ENCODE results near the gene CACNA2D4. TPM values are rescaled to one million over a fixed set of nuclear protein-coding genes. Genes with fewer than 3 reads are reported as not detected.

Gene CACNA2D4
- total RNA-seq, 4 donors from 2014 or later, result 0.84 to 3.8 (median 3.4) TPM

DNA sequence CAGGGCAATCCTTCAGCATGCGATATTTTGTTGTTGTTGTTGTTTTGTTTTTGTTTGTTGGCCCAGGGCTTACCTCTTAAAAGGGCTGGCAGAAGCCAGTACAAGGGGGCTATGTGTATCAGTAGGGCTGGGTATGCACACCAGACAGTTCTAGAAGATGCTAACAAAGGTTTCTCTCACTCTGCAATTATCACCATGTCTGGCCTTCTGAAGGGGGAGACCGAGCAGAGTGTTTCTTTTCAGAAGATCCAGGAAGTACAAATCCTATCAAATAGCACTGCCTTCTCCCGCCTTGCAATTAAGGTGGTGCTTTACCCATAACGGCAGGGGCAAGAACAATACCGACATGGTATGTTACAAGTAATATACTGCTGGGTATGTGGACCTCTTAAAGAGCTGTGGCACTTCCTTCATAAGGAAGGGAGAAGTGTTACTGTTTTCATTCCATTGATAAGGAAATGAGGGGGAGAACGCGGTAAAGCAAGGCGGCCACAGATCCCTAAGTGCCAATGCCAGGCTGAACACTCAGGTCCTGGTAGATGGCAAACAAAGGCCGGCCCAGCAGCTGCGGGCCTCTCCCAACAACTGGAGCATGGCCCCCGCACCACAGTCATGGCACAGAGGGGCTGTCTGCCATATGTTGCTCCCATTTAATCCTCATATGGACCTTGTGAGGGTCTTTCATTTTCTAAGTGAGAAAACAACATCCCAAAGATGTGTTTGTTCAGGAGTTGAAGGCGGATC lies 19.2 kb upstream of the CACNA2D4 start:
- intact Hi-C loops (cut with DNase I), result loop anchor here (5.0 kb wide), 1 partner anchor 285 kb away; no protein-coding TSS in a partner anchor
- Histone ChIP-seq H3K4me1 (peaks cover 27 to 79% (median 59%) of the 10 kb centered on the region in 4 donors), H3K36me3 (peaks cover 13 to 35% (median 20%) of the 10 kb centered on the region in 4 donors), H3K27me3 (no peaks in the 10 kb centered on the region), H3K4me3 (no peak overlapping the region), H3K9me3 (no peaks in the 10 kb centered on the region), H3K27ac (replicated peaks in 1 of 4) (peak overlapping the region; percentile 64 to 79 (median 68))
- peak; percentile 45 for DNase-seq (ENCODE audit: extremely low spot score)
- 85% methylated on average over 12 of the region's 12 CpGs for WGBS
- TF ChIP-seq EP300 (IDR thresholded peaks at IDR 0.05) (no peak), POLR2AphosphoS5 (IDR thresholded peaks at IDR 0.05) (no peak), POLR2A (IDR thresholded peaks at IDR 0.05; ENCODE audit: low read depth) (no peak)
- TF ChIP-seq, protein P1, sequence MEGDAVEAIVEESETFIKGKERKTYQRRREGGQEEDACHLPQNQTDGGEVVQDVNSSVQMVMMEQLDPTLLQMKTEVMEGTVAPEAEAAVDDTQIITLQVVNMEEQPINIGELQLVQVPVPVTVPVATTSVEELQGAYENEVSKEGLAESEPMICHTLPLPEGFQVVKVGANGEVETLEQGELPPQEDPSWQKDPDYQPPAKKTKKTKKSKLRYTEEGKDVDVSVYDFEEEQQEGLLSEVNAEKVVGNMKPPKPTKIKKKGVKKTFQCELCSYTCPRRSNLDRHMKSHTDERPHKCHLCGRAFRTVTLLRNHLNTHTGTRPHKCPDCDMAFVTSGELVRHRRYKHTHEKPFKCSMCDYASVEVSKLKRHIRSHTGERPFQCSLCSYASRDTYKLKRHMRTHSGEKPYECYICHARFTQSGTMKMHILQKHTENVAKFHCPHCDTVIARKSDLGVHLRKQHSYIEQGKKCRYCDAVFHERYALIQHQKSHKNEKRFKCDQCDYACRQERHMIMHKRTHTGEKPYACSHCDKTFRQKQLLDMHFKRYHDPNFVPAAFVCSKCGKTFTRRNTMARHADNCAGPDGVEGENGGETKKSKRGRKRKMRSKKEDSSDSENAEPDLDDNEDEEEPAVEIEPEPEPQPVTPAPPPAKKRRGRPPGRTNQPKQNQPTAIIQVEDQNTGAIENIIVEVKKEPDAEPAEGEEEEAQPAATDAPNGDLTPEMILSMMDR (IDR thresholded peaks at IDR 0.05), result no peak

DNA sequence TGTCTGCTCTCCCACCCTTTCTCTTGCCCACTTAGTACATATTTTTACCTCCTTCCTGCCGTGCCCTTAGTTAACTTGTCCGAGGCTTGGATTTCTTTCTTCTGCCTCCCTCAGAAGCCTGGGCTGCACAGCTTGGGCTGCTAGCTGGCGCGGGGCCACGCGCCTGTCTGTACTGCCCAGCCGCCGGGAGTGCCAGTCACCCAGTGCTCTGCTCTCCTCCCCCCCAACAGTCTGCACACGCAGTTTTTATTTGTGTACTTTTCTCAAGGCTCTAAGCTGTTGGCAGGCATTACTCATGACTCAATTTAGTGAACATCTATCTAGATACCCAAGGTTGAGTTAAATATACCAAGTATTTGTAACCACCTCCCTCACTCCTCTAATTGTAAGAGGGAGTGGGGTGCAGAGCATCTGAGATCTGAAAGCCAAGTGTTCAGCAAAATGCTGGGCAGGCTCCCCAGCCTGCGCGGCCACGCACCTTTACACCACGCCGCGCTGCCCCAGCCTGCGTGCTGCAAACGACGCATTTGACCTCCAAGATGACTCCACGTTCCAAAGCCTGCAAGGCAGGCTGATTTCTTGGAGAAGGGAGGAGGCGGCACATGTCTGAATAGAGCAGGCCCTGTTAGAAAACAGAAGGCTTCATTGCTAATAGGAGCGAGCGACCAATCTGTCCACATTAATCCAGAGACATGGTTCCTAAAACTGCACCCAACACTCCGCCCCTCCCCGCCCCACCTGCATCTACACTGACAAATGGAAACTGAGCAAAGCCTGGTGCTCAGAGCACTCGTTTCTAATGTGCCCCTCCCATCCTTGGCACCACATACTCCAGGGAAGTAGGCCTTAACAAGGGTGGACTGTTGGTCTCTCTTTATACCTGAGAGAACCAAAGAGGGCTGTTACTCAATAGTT lies 18.2 kb upstream of the CACNA2D4 start:
- no peak for DNase-seq (ENCODE audit: extremely low spot score)

DNA sequence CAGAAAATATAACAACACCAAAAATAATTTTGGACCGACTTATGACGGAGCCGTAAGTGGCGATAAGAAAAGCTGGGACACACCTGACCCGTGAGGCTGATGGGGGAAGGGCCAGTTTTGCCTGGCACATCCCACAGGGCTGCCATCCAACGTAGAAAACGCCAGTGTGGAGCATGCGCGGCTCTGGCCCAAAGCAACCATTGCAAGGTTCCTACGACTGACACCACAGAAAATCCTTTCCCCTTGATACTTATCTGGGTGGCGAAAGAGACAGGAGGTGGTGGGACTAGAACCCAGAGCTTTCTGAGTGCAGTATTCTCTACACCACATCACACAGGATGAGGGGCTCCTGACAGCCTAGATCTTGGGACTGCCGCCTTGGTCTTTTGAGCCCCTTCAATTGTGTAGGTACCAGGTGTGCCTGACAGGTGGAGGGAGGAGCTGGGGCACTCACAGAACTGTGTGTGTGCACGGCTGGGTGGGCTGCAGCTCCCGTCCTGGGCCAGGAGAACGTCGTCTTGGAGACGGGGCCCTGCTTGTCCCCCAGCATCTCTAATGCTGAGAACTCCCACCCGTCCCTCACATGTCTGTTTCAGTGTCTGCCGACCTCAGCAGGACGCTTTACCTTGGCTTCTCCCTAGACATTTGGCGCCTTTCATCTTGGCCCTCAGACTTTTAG lies 17.4 kb upstream of the CACNA2D4 start:
- H3K36me3 ChIP-seq, result peaks cover 7 to 21% (median 15%) of the 10 kb centered on the region in 4 donors
- H3K4me3 ChIP-seq, result no peak overlapping the region
- 78% methylated on average over 21 of the region's 21 CpGs for WGBS
- H3K4me1 ChIP-seq, result peaks cover 35 to 96% (median 77%) of the 10 kb centered on the region in 4 donors
- H3K27me3 ChIP-seq, result no peaks in the 10 kb centered on the region
- peak overlapping the region; percentile 64 to 79 (median 68) for H3K27ac ChIP-seq (replicated peaks in 1 of 4)
- intact Hi-C loops (cut with DNase I), result loop anchor here (5.0 kb wide), 1 partner anchor 284 kb away; no protein-coding TSS in a partner anchor
- TF ChIP-seq EP300 (IDR thresholded peaks at IDR 0.05) (no peak), POLR2A (IDR thresholded peaks at IDR 0.05; ENCODE audit: low read depth) (no peak), POLR2AphosphoS5 (IDR thresholded peaks at IDR 0.05) (no peak)
- TF ChIP-seq, protein P1 (IDR thresholded peaks at IDR 0.05), result no peak
- DNase-seq (ENCODE audit: extremely low spot score), result no peak
- no peaks in the 10 kb centered on the region for H3K9me3 ChIP-seq

More for the DNA sequence above, 18.2 kb upstream of the CACNA2D4 start:
- TF ChIP-seq, protein P1 (IDR thresholded peaks at IDR 0.05), result peak in 1 of 3 experiments; percentile 7
- TF ChIP-seq EP300 (IDR thresholded peaks at IDR 0.05) (no peak), POLR2AphosphoS5 (IDR thresholded peaks at IDR 0.05) (peak; percentile 47 to 55), POLR2A (IDR thresholded peaks at IDR 0.05; ENCODE audit: low read depth) (no peak)
- intact Hi-C loops (cut with DNase I), result loop anchor here (5.0 kb wide), 1 partner anchor 284 kb away; no protein-coding TSS in a partner anchor
- Histone ChIP-seq H3K36me3 (peaks cover 13 to 30% (median 19%) of the 10 kb centered on the region in 4 donors), H3K9me3 (no peaks in the 10 kb centered on the region), H3K4me3 (no peak overlapping the region), H3K27me3 (no peaks in the 10 kb centered on the region), H3K4me1 (peaks cover 34 to 89% (median 69%) of the 10 kb centered on the region in 4 donors), H3K27ac (replicated peaks in 1 of 4) (peak overlapping the region; percentile 64 to 79 (median 68))
- WGBS, result 52% methylated on average over 23 of the region's 25 CpGs

DNA sequence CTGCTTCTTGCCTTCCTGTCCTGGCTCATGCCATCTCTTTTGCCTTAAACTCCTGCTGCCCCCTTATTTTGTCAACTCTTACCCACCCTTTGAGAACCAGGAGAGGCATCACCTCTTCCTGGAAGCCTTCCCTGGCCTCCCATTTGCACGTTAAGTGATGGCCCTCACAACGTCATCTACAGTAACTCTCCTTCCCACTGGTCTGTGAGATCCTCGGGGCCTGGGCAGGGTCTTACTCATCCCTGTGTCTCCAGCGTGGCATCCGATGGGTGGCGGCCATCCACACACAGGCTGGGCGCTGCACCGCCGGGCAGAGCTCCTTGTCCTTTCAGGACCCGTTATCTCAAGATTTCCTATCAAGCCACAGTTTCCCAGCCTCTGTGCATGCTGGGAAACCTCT lies 16.8 kb upstream of the CACNA2D4 start:
- Histone ChIP-seq H3K36me3 (peaks cover under 1 to 16% (median 11%) of the 10 kb centered on the region in 4 donors), H3K4me1 (peaks cover 35 to 98% (median 76%) of the 10 kb centered on the region in 4 donors), H3K9me3 (no peaks in the 10 kb centered on the region), H3K27ac (replicated peaks in 1 of 4) (peak overlapping the region in 2 of 4 donors; percentile 68 to 69), H3K4me3 (no peak overlapping the region), H3K27me3 (no peaks in the 10 kb centered on the region)
- no peak for TF ChIP-seq POLR2A (IDR thresholded peaks at IDR 0.05; ENCODE audit: low read depth)
- 92% methylated on average over 10 of the region's 10 CpGs for WGBS
- intact Hi-C loops (cut with DNase I), result loop anchor here (5.0 kb wide), 1 partner anchor 283 kb away; no protein-coding TSS in a partner anchor
- no peak for DNase-seq (ENCODE audit: extremely low spot score)

Data from esophagus muscularis mucosa (tissue), 4 donors.